Peyer's patch (tissue), 4 donors: Measurements from ENCODE around the gene CLDN18.

ENCODE experiments used
- POLR2A ChIP-seq, 2 donors: fragments of 450-650 bp; IDR thresholded peaks; one replicate each; pipeline ENCODE4 v1.5.1; 2017; ENCODE audit warnings: antibody characterized with exemption in 2 of 2, mild to moderate bottlenecking in 2 of 2, moderate library complexity in 2 of 2
- TF ChIP-seq, protein P1 (sequence below), 6 experiments: fragments of 450-650 bp in 4 of 6; fragments of 200-600 bp in 2 of 6; sonication (generic) in 1 of 6; IDR thresholded peaks; one replicate each; pipeline ENCODE4 v1.5.1; 2017 to 2019; ENCODE audit warnings: antibody characterized with exemption in 6 of 6, mild to moderate bottlenecking in 3 of 6, moderate library complexity in 1 of 6

DNA sequence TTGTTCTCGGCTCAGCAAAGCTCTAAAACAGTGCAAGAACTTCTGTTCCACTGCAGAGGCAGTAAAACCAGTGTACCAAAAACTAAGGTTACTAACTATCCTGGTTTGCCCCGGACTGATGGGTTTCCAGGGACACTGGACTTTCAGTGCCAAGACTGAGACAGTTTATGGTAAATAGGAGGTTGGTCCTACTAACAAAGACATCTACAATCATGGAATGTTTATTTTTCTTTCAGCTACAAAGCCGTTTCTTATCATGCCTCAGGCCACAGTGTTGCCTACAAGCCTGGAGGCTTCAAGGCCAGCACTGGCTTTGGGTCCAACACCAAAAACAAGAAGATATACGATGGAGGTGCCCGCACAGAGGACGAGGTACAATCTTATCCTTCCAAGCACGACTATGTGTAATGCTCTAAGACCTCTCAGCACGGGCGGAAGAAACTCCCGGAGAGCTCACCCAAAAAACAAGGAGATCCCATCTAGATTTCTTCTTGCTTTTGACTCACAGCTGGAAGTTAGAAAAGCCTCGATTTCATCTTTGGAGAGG is 20.8 kb downstream of the CLDN18 start:
- TF ChIP-seq, protein P1, sequence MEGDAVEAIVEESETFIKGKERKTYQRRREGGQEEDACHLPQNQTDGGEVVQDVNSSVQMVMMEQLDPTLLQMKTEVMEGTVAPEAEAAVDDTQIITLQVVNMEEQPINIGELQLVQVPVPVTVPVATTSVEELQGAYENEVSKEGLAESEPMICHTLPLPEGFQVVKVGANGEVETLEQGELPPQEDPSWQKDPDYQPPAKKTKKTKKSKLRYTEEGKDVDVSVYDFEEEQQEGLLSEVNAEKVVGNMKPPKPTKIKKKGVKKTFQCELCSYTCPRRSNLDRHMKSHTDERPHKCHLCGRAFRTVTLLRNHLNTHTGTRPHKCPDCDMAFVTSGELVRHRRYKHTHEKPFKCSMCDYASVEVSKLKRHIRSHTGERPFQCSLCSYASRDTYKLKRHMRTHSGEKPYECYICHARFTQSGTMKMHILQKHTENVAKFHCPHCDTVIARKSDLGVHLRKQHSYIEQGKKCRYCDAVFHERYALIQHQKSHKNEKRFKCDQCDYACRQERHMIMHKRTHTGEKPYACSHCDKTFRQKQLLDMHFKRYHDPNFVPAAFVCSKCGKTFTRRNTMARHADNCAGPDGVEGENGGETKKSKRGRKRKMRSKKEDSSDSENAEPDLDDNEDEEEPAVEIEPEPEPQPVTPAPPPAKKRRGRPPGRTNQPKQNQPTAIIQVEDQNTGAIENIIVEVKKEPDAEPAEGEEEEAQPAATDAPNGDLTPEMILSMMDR (IDR thresholded peaks at IDR 0.05) = no peak
- no peak for TF ChIP-seq POLR2A (IDR thresholded peaks at IDR 0.05)
